H9 (cell line): ENCODE results near the gene ABLIM1. TPM values are rescaled to one million over a fixed set of nuclear protein-coding genes. Genes with fewer than 3 reads are reported as not detected.

Experiments
- DNase-seq: peaks from one replicate; pipeline ENCODE4 v3.0.0-alpha.2; 2017
- H2AFZ ChIP-seq: one replicate; pipeline ENCODE4 v1.6.1; 2013; ENCODE audit warnings: mild to moderate bottlenecking, low read length, control low read depth, moderate library complexity
- H2AK5ac ChIP-seq: 2 replicates; pipeline ENCODE4 v1.6.1; 2013; ENCODE audit warnings: low read length, control low read depth, mixed read lengths; ENCODE audit not compliant: insufficient read length
- H2BK120ac ChIP-seq: one replicate; pipeline ENCODE4 v1.6.1; 2013; ENCODE audit warnings: low read depth, mild to moderate bottlenecking, low read length, control low read depth, inconsistent platforms; ENCODE audit not compliant: poor library complexity, severe bottlenecking
- H2BK12ac ChIP-seq: 2 replicates; pipeline ENCODE4 v1.6.1; 2013; ENCODE audit warnings: low read length, control low read depth, mixed read lengths, low read depth; ENCODE audit not compliant: insufficient read length
- H2BK15ac ChIP-seq: 2 replicates; pipeline ENCODE4 v1.6.1; 2013; ENCODE audit warnings: low read depth, low read length, control low read depth
- H2BK20ac ChIP-seq: one replicate; pipeline ENCODE4 v1.6.1; 2013; ENCODE audit warnings: low read depth, mild to moderate bottlenecking, low read length, control low read depth, inconsistent platforms; ENCODE audit not compliant: poor library complexity, severe bottlenecking
- H2BK5ac ChIP-seq: 2 replicates; pipeline ENCODE4 v1.6.1; 2013; ENCODE audit warnings: low read length, control low read depth, mixed read lengths; ENCODE audit not compliant: insufficient read length
- H3K14ac ChIP-seq: 2 replicates; pipeline ENCODE4 v1.6.1; 2013; ENCODE audit warnings: low read length, control low read depth; ENCODE audit not compliant: insufficient read depth
- H3K18ac ChIP-seq: 2 replicates; pipeline ENCODE4 v1.6.1; 2013; ENCODE audit warnings: low read depth, mild to moderate bottlenecking, mixed read lengths, low read length, control low read depth; ENCODE audit not compliant: insufficient read length
- H3K23ac ChIP-seq: 2 replicates; pipeline ENCODE4 v1.6.1; 2013; ENCODE audit warnings: low read length, control low read depth, mixed read lengths, low read depth; ENCODE audit not compliant: insufficient read length
- H3K23me2 ChIP-seq: 2 replicates; pipeline ENCODE4 v1.6.1; 2013; ENCODE audit warnings: low read depth, mild to moderate bottlenecking, mixed read lengths, low read length, control low read depth; ENCODE audit not compliant: insufficient read length, poor library complexity, severe bottlenecking
- H3K27ac ChIP-seq: 2 replicates; pipeline ENCODE4 v1.5.1; 2013; ENCODE audit warnings: low read length, control low read depth, mixed read lengths, low read depth; ENCODE audit not compliant: insufficient read length
- H3K27me3 ChIP-seq: 2 replicates; pipeline ENCODE4 v1.6.1; 2013; ENCODE audit warnings: low read length, control low read depth, inconsistent platforms; ENCODE audit not compliant: insufficient read depth
- H3K4ac ChIP-seq: 2 replicates; pipeline ENCODE4 v1.6.1; 2013; ENCODE audit warnings: low read depth, mild to moderate bottlenecking, control low read depth, inconsistent platforms, low read length, moderate library complexity
- H3K4me1 ChIP-seq: 2 replicates; pipeline ENCODE4 v1.6.1; 2013; ENCODE audit warnings: low read length, control low read depth, inconsistent platforms; ENCODE audit not compliant: insufficient read depth
- H3K4me2 ChIP-seq: 2 replicates; pipeline ENCODE4 v1.6.1; 2013; ENCODE audit warnings: low read length, control low read depth, mixed read lengths; ENCODE audit not compliant: insufficient read length, insufficient read depth
- H3K56ac ChIP-seq: 2 replicates; pipeline ENCODE4 v1.6.1; 2013; ENCODE audit warnings: low read depth, mild to moderate bottlenecking, mixed read lengths, low read length, control low read depth; ENCODE audit not compliant: insufficient read length
- H3K79me1 ChIP-seq: 2 replicates; pipeline ENCODE4 v1.6.1; 2013; ENCODE audit warnings: low read depth, mild to moderate bottlenecking, moderate library complexity, low read length, control low read depth, inconsistent platforms; ENCODE audit not compliant: insufficient read depth, poor library complexity, severe bottlenecking
- H3K79me2 ChIP-seq: 2 replicates; pipeline ENCODE4 v1.6.1; 2013; ENCODE audit warnings: low read length, control low read depth, inconsistent platforms; ENCODE audit not compliant: insufficient read depth
- H3K9ac ChIP-seq: 2 replicates; pipeline ENCODE4 v1.6.1; 2013; ENCODE audit warnings: low read length, control low read depth, mixed read lengths; ENCODE audit not compliant: insufficient read length; ENCODE audit errors: extremely low read depth
- H3K9me3 ChIP-seq: one replicate; pipeline ENCODE4 v1.6.1; 2013; ENCODE audit warnings: low read depth, low read length, inconsistent platforms; ENCODE audit not compliant: control insufficient read depth
- H3T11ph ChIP-seq: one replicate; pipeline ENCODE4 v1.6.1; 2013; ENCODE audit warnings: mild to moderate bottlenecking, low read length, control low read depth, inconsistent platforms
- H4K20me1 ChIP-seq: one replicate; pipeline ENCODE4 v1.6.1; 2013; ENCODE audit not compliant: control insufficient read depth, insufficient read length, insufficient read depth
- H4K5ac ChIP-seq: 2 replicates; pipeline ENCODE4 v1.6.1; 2013; ENCODE audit warnings: low read depth, mild to moderate bottlenecking, mixed read lengths, low read length, control low read depth; ENCODE audit not compliant: insufficient read length
- H4K8ac ChIP-seq: replicated peaks from 2 replicates; pipeline ENCODE4 v1.6.1; 2013; ENCODE audit warnings: low read length, control low read depth, mixed read lengths, low read depth; ENCODE audit not compliant: insufficient read length
- H4K91ac ChIP-seq: 2 replicates; pipeline ENCODE4 v1.6.1; 2013; ENCODE audit warnings: low read depth, mild to moderate bottlenecking, moderate library complexity, mixed read lengths, low read length, control low read depth; ENCODE audit not compliant: insufficient read length
- H3K27ac Mint-ChIP-seq, 3 experiments: 2 replicates in 2 of 3; 3 replicates in 1 of 3; pipeline ENCODE4 v1.8.0; 2020 to 2021; ENCODE audit warnings: mixed read lengths in 3 of 3, mild to moderate bottlenecking in 1 of 3, moderate library complexity in 1 of 3
- H3K27me3 Mint-ChIP-seq: 2 replicates; pipeline ENCODE4 v1.8.0; 2021; ENCODE audit warnings: low read depth, mild to moderate bottlenecking, moderate library complexity, mixed read lengths
- H3K36me3 Mint-ChIP-seq, 3 experiments: 2 replicates in 2 of 3; 3 replicates in 1 of 3; pipeline ENCODE4 v1.8.0; 2020 to 2021; ENCODE audit warnings: low read depth in 3 of 3, mixed read lengths in 3 of 3; ENCODE audit not compliant: insufficient read depth in 1 of 3
- H3K4me1 Mint-ChIP-seq, 2 experiments: 2 replicates each; pipeline ENCODE4 v1.8.0; 2020; ENCODE audit warnings: mixed read lengths in 2 of 2
- H3K4me3 Mint-ChIP-seq, 2 experiments: 2 replicates in 1 of 2; 3 replicates in 1 of 2; pipeline ENCODE4 v1.8.0; 2020 to 2021; ENCODE audit warnings: mild to moderate bottlenecking in 2 of 2, mixed read lengths in 2 of 2, moderate library complexity in 1 of 2
- H3K9me3 Mint-ChIP-seq, 2 experiments: 2 replicates in 1 of 2; 3 replicates in 1 of 2; pipeline ENCODE4 v1.8.0; 2020; ENCODE audit warnings: mild to moderate bottlenecking in 2 of 2, mixed read lengths in 2 of 2, moderate library complexity in 1 of 2
- CTCF ChIP-seq: fragments of 200-600 bp; sonication (generic); conservative IDR thresholded peaks from 3 replicates; pipeline ENCODE4 v1.8.0; 2021; ENCODE audit warnings: antibody characterized with exemption, mild to moderate bottlenecking
- WGBS: extraction: QIAGEN DNeasy Blood & Tissue Kit; methylation state at CpG from one replicate; pipeline ENCODE4 v1.1.7; 2013; ENCODE audit warnings: missing lambda C conversion rate, low lambda C conversion rate, mixed read lengths; ENCODE audit not compliant: insufficient read length; ENCODE audit errors: extremely low coverage; 5-methylcytosine and 5-hydroxymethylcytosine counted together
- total RNA-seq: library from RNA; stranded (reverse); gene quantifications from 2 replicates; pipeline ENCODE4 v1.2.1, GENCODE V29; 2021

Gene ABLIM1
- total RNA-seq, 1 experiment from 2014 or later, result 32.1 TPM

GRCh38 chr10:114596793-114597192 is 61.3 kb downstream of the ABLIM1 start:
- no peaks in the 10 kb centered on the region; the same call in 1 of the 2 replicates for H3K27me3 Mint-ChIP-seq
- Histone ChIP-seq H3T11ph (no peak overlapping the region), H4K5ac (no peak overlapping the region), H3K23me2 (no peaks in the 10 kb centered on the region), H4K91ac (no peak overlapping the region), H4K20me1 (no peaks in the 10 kb centered on the region), H3K79me1 (no peaks in the 10 kb centered on the region), H4K8ac (no peak overlapping the region), H2BK15ac (no peak overlapping the region), H3K79me2 (no peaks in the 10 kb centered on the region), H3K56ac (no peak overlapping the region), H3K9ac (no peak overlapping the region), H3K18ac (no peak overlapping the region), H2BK12ac (no peak overlapping the region), H3K23ac (no peak overlapping the region), H3K4ac (no peak overlapping the region), H3K14ac (no peak overlapping the region), H2BK20ac (no peak overlapping the region), H3K4me2 (no peak overlapping the region), H2BK5ac (no peak overlapping the region), H3K27ac (no peak overlapping the region), H3K27me3 (no peaks in the 10 kb centered on the region), H3K9me3 (no peaks in the 10 kb centered on the region), H2AFZ (no peak overlapping the region), H2AK5ac (no peak overlapping the region), H3K4me1 (no peaks in the 10 kb centered on the region), H2BK120ac (no peak overlapping the region)
- H3K9me3 Mint-ChIP-seq, result no peaks in the 10 kb centered on the region
- H3K27ac Mint-ChIP-seq, result no peak overlapping the region
- H3K4me1 Mint-ChIP-seq, result peaks cover 0 to 2% of the 10 kb centered on the region in 2 experiments; a peak in 1 of 4 replicates
- no peak overlapping the region for H3K4me3 Mint-ChIP-seq
- DNase-seq, result no peak
- no peaks in the 10 kb centered on the region for H3K36me3 Mint-ChIP-seq
- WGBS, result no CpG with 5 or more reads among the region's 5 CpGs
- no peak for TF ChIP-seq CTCF
